Heart left ventricle (tissue), 16 donors: ENCODE data around the gene TNS1. TPM values are rescaled to one million over a fixed set of nuclear protein-coding genes. Genes with fewer than 3 reads are reported as not detected.
A peak's percentile ranks its signal among the peaks of the same experiment; 100 is the strongest.

Experiments used
- ATAC-seq, 4 donors: fragments of 200-7000 bp; cut with Tn5 transposase; one replicate each; pipeline ENCODE4 v1.9.1; 2020 to 2022; ENCODE audit warnings: moderate library complexity in 4 of 4, mild to moderate bottlenecking in 3 of 4, moderate number of reproducible peaks in 1 of 4
- DNase-seq, 5 donors: peaks; one replicate each; pipeline ENCODE4 v3.0.0-alpha.2; 2020
- H3K27ac ChIP-seq, 12 donors: fragments of 200-600 bp; sonication (generic) in 4 of 12; one replicate each; pipeline versions ENCODE4 v1.5.0 to v1.8.0; 2016 to 2022; ENCODE audit warnings: mild to moderate bottlenecking in 2 of 12
- H3K27me3 ChIP-seq, 9 donors: fragments of 200-600 bp; sonication (generic) in 2 of 9; one replicate each; pipeline versions ENCODE4 v1.5.1 to v1.8.0; 2016 to 2022; ENCODE audit warnings: mild to moderate bottlenecking in 3 of 9
- H3K36me3 ChIP-seq, 9 donors: fragments of 200-600 bp; sonication (generic) in 2 of 9; one replicate each; pipeline versions ENCODE4 v1.5.0 to v1.8.0; 2018 to 2022; ENCODE audit warnings: mild to moderate bottlenecking in 2 of 9
- H3K4me1 ChIP-seq, 12 donors: fragments of 200-600 bp; sonication (generic) in 4 of 12; one replicate each; pipeline versions ENCODE4 v1.5.0 to v1.8.0; 2016 to 2022; ENCODE audit warnings: mild to moderate bottlenecking in 3 of 12
- H3K4me3 ChIP-seq, 12 donors: fragments of 200-600 bp; sonication (generic) in 4 of 12; one replicate each; pipeline versions ENCODE4 v1.5.0 to v1.8.0; 2017 to 2022; ENCODE audit warnings: mild to moderate bottlenecking in 9 of 12, moderate library complexity in 4 of 12
- H3K9me3 ChIP-seq, 12 donors: fragments of 200-600 bp; sonication (generic) in 4 of 12; one replicate each; pipeline versions ENCODE4 v1.5.0 to v1.8.0; 2016 to 2022; ENCODE audit warnings: mild to moderate bottlenecking in 1 of 12
- CTCF ChIP-seq, 12 donors: fragments of 200-600 bp; sonication (generic) in 4 of 12; IDR thresholded peaks; one replicate each; pipeline versions ENCODE4 v1.5.0 to v1.8.0; 2018 to 2022; ENCODE audit warnings: antibody characterized with exemption in 12 of 12, mild to moderate bottlenecking in 5 of 12
- POLR2A ChIP-seq, 2 donors: fragments of 450-650 bp; IDR thresholded peaks; one replicate each; pipeline ENCODE4 v1.6.1; 2017; ENCODE audit warnings: antibody characterized with exemption in 2 of 2, mild to moderate bottlenecking in 2 of 2, moderate library complexity in 2 of 2
- WGBS, 4 donors: extraction: QIAGEN DNeasy Blood & Tissue Kit in 2 of 4; methylation state at CpG; one replicate each; pipeline versions ENCODE4 v1.1.5 to v1.1.7; 2013 to 2018; 5-methylcytosine and 5-hydroxymethylcytosine counted together
- intact Hi-C, 10 donors: fragments of 100-400 bp; cut with DNase I; formaldehyde crosslinking; loops; one replicate each; pipeline versions ENCODE4 v1.11.1 to v1.14.2; 2022
- polyA plus RNA-seq, 2 donors: library from polyadenylated mRNA; stranded (reverse); fragments of 200-250 nt; gene quantifications; one replicate each; pipeline ENCODE4 v1.2.3, GENCODE V29; 2013
- total RNA-seq, 9 donors: library from RNA; depleted of rRNA in 2 of 9; stranded (reverse); fragments of >200 nt in 2 of 9; fragmentation: NEBNext Ultra II Directional in 3 of 9; extraction: Animal tissue kit (Norgen Biotek cat#: 25700) in 3 of 9; gene quantifications; one replicate each; pipeline versions ENCODE4 v1.1.0 to v1.2.4, GENCODE V29; 2016 to 2023
- donor health status: ischemic (EF 13 %, LVEDD 7.1; RV severe dilation, severe dysfunction).
- donor health status: healthy with polysubstance abuse.
- donor health status: DM: no; HTN: yes; CAD: no.
- donor health status: DM: no; HTN: no; CAD: no.
- donor health status: ischemic (EF 25% LVEDD 6.9; RV normal size, moderate dysfunction).
- donor health status: ischemic (EF 25% LVEDD 5.7; RV mildly dilated, moderate dysfunction).
- donor health status: healthy.
- donor health status: DM: yes; HTN: yes; CAD: no.
- donor health status: ischemic (EF 35%, LVEDD 5.7; RV mildly dilated, moderate dysfunction).
- donor health status: nonischemic (EF 11% LVEDD 7.7; RV severe dilation, severe dysfunction).
- donor health status: DM: yes; HTN: yes; CAD: no.
- donor health status: PGD.
- donor health status: ischemic (EF 29% LVEDD 5.4; RV normal size, mild dysfunction).
- donor health status: nonischemic (EF 23%, LVEDD 6.1; RV moderate dilation, normal function).

Gene TNS1
- total and polyA plus RNA-seq, 11 donors, result 243 to 899 (median 669) TPM

GRCh38 chr2:217897816-217898806, 104.7 kb downstream of the TNS1 start:
- TF ChIP-seq CTCF (IDR thresholded peaks at IDR 0.05) (no peak), POLR2A (IDR thresholded peaks at IDR 0.05) (no peak)
- 52 to 61% (median 58%) methylated on average over 20 to 23 of the region's 23 CpGs for WGBS, 4 donors
- Histone ChIP-seq H3K4me1 (peaks cover 21 to 78% (median 63%) of the 10 kb centered on the region in 12 donors), H3K9me3 (no peaks in the 10 kb centered on the region), H3K27ac (peak overlapping the region; percentile 43 to 99 (median 94)), H3K36me3 (peaks cover 7 to 89% (median 68%) of the 10 kb centered on the region in 9 donors), H3K27me3 (no peaks in the 10 kb centered on the region), H3K4me3 (no peak overlapping the region)
- ATAC-seq (peak; percentile 42 to 55 (median 48)), DNase-seq (peak in 4 of 5 donors; percentile 60 to 82 (median 70))
- intact Hi-C loops, result loop anchor here in 1 of 10 donors (2.0 kb wide), 1 partner anchor 45 kb away; no protein-coding TSS in a partner anchor

DNA sequence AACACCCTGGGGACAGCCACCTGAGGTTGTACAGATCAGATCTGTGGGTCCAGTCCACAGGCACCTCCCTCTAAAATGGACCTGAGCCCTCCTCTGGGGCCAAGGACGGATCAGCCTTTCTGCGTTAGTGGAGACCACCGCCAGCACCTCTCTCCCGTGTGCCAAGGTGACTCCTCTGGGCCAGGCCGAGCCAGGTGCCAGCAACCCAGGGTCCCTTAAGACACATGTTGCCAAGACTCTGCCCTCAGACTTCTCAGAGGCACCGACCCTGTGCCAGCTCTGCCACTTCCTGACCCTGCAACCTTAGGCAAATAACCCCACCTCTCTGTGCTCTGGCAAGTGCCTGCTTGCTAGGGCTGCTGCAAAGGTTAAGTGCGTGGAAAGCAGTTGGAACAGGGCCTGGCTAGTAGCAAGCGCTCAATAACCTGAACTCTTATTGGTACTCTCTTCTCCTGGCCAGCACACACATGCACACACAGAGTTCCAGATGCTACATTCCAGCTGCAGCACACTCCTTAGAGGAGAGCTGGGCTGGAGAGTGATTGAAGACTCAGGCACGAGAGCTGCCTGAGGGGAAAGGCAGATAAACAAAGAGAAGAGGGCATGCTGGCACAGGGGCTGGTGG, 105.6 kb downstream of the TNS1 start:
- DNase-seq, result peak in 2 of 5 donors; percentile 27 to 30
- peaks cover 11 to 96% (median 77%) of the 10 kb centered on the region in 9 donors for H3K36me3 ChIP-seq
- no peak for TF ChIP-seq POLR2A (IDR thresholded peaks at IDR 0.05)
- TF ChIP-seq CTCF (IDR thresholded peaks at IDR 0.05), result no peak
- no peak overlapping the region for H3K4me3 ChIP-seq
- no peaks in the 10 kb centered on the region for H3K27me3 ChIP-seq
- peaks cover 21 to 77% (median 60%) of the 10 kb centered on the region in 12 donors for H3K4me1 ChIP-seq
- ATAC-seq, result no peak
- peak overlapping the region in 11 of 12 donors; percentile 85 to 99 (median 94) for H3K27ac ChIP-seq
- H3K9me3 ChIP-seq, result no peaks in the 10 kb centered on the region
- intact Hi-C loops, result no loop called here
- 50 to 69% (median 62%) methylated on average over 5 to 9 of the region's 9 CpGs for WGBS, 4 donors

DNA sequence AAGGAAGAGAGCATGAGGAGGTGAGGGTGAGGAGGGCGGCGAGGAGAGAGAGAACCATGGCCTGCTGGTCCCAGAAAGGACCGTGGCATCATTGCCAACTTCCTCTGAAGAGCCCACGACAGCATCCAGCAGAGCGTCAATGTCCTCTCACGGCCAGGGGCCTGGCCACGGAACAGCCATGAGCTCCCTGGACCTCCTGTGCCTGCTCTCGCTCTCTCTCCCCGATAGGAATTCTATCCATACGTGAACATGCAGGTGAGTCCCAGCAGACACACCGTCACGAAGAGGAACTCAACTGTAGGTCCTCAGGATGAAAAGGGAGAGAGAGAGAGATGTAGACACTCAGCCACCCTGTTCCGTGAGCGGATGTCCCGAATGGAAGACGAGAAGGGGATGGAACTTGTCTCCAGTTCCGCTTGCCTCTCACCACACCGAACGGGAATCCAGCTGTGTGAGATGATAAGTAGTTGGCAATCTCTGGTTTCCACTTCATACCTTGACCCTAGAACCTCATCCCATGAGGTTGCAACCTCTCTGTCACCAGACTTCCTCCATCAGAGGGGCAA, 107.6 kb downstream of the TNS1 start:
- Histone ChIP-seq H3K36me3 (peaks cover 11 to 100% (median 86%) of the 10 kb centered on the region in 9 donors), H3K27ac (peak overlapping the region in 4 of 12 donors; percentile 73 to 97 (median 76)), H3K27me3 (no peaks in the 10 kb centered on the region), H3K4me1 (peaks cover 13 to 77% (median 59%) of the 10 kb centered on the region in 12 donors), H3K9me3 (no peaks in the 10 kb centered on the region), H3K4me3 (no peak overlapping the region)
- TF ChIP-seq CTCF (IDR thresholded peaks at IDR 0.05), result no peak
- TF ChIP-seq POLR2A (IDR thresholded peaks at IDR 0.05), result no peak
- intact Hi-C loops, result no loop called here
- ATAC-seq, result no peak
- DNase-seq, result no peak
- 77 to 80% (median 79%) methylated on average over 19 of the region's 19 CpGs for WGBS, 4 donors
